GM21515 (cell line): ENCODE data around the gene SH3BGRL3.
"Not testable (repeated sequence)": the region's sequence is repeated elsewhere in the genome, so short reads cannot be mapped to it uniquely, and the experiment has no call there.

Source experiments
- ATAC-seq: cut with Tn5 transposase; IDR thresholded peaks from one replicate; pipeline ENCODE4 v1.9.1; 2021; ENCODE audit not compliant: unreplicated experiment

The SH3BGRL3 gene

GRCh38 chr1:26314501-26314900 is 34.6 kb downstream of the SH3BGRL3 start:
- no peak for ATAC-seq

GRCh38 chr1:26315874-26316850 is 36.3 kb downstream of the SH3BGRL3 start:
- ATAC-seq: no peak

- ATAC-seq: no peak
These were observed 37.3 kb downstream of the SH3BGRL3 start for GRCh38 chr1:26317146-26317545.

- peak; percentile 40 for ATAC-seq
These were observed 37.9 kb downstream of the SH3BGRL3 start, which contains the start of gene CD52 for GRCh38 chr1:26317612-26318337. CD52 (plus strand) TSS chr1:26317958; CDS start chr1:26318018, 60 bp downstream.

- no peak for ATAC-seq
These were observed 38.6 kb downstream of the SH3BGRL3 start for GRCh38 chr1:26318338-26319064.

- ATAC-seq: no peak
These were observed 41.0 kb downstream of the SH3BGRL3 start for GRCh38 chr1:26320896-26321295.

GRCh38 chr1:26321315-26322041 is 41.6 kb downstream of the SH3BGRL3 start:
- no peak for ATAC-seq

GRCh38 chr1:26322042-26322331 is 42.1 kb downstream of the SH3BGRL3 start:
- no peak for ATAC-seq

- no peak for ATAC-seq
These were observed 43.5 kb downstream of the SH3BGRL3 start for GRCh38 chr1:26323382-26323781.

GRCh38 chr1:26324550-26324949 is 44.7 kb downstream of the SH3BGRL3 start:
- ATAC-seq: no peak

GRCh38 chr1:26327956-26328362 is 48.1 kb downstream of the SH3BGRL3 start:
- no peak for ATAC-seq

GRCh38 chr1:26328597-26328996 is 48.7 kb downstream of the SH3BGRL3 start:
- no peak for ATAC-seq

- ATAC-seq: not testable (repeated sequence)
These were observed 49.5 kb downstream of the SH3BGRL3 start for GRCh38 chr1:26329380-26329779.

- no peak for ATAC-seq
These were observed 50.4 kb downstream of the SH3BGRL3 start for GRCh38 chr1:26330276-26330675.
